Fibroblast of upper back skin (primary cell): ENCODE data around the gene LRIT2.
"Not testable (repeated sequence)": the region's sequence is repeated elsewhere in the genome, so short reads cannot be mapped to it uniquely, and the experiment has no call there.

Experiments
- DNase-seq: peaks from one replicate; pipeline ENCODE4 v3.0.0-alpha.2; 2013

Gene LRIT2

GRCh38 chr10:84204122-84204521 is 21.2 kb downstream of the LRIT2 start:
- no peak for DNase-seq

GRCh38 chr10:84202349-84202748 is 23.0 kb downstream of the LRIT2 start:
- no peak for DNase-seq

GRCh38 chr10:84201682-84202081 is 23.7 kb downstream of the LRIT2 start:
- no peak for DNase-seq

- DNase-seq: no peak
Observed at GRCh38 chr10:84201244-84201606, 24.1 kb downstream of the LRIT2 start.

GRCh38 chr10:84200537-84201243 is 24.7 kb downstream of the LRIT2 start:
- DNase-seq: no peak

GRCh38 chr10:84198206-84198915 is 27.0 kb downstream of the LRIT2 start:
- DNase-seq: no peak

GRCh38 chr10:84197643-84198042 is 27.7 kb downstream of the LRIT2 start:
- no peak for DNase-seq

GRCh38 chr10:84196941-84197340 is 28.4 kb downstream of the LRIT2 start:
- no peak for DNase-seq

- DNase-seq: no peak
Observed at GRCh38 chr10:84196083-84196482, 29.3 kb downstream of the LRIT2 start.

GRCh38 chr10:84195044-84195830 is 30.1 kb downstream of the LRIT2 start:
- DNase-seq: no peak

- no peak for DNase-seq
Observed at GRCh38 chr10:84194424-84195043, 30.8 kb downstream of the LRIT2 start, which contains the start of gene CDHR1. Gene CDHR1 (plus strand): TSS chr10:84194537. CDS start chr10:84194761, 224 bp downstream.

GRCh38 chr10:84193846-84194423 is 31.4 kb downstream of the LRIT2 start:
- DNase-seq: no peak

GRCh38 chr10:84193327-84193726 is 32.0 kb downstream of the LRIT2 start:
- no peak for DNase-seq

- no peak for DNase-seq
Observed at GRCh38 chr10:84191106-84191505, 34.2 kb downstream of the LRIT2 start.

- no peak for DNase-seq
Observed at GRCh38 chr10:84190621-84191020, 34.7 kb downstream of the LRIT2 start.

GRCh38 chr10:84188815-84189214 is 36.5 kb downstream of the LRIT2 start:
- no peak for DNase-seq

- DNase-seq: no peak
Observed at GRCh38 chr10:84185526-84186175, 39.7 kb downstream of the LRIT2 start.

- DNase-seq: no peak
Observed at GRCh38 chr10:84184517-84184916, 40.8 kb downstream of the LRIT2 start.

GRCh38 chr10:84181631-84182030 is 43.7 kb downstream of the LRIT2 start:
- no peak for DNase-seq

GRCh38 chr10:84180386-84180785 is 45.0 kb downstream of the LRIT2 start:
- not testable (repeated sequence) for DNase-seq

GRCh38 chr10:84179059-84179710 is 46.2 kb downstream of the LRIT2 start:
- no peak for DNase-seq

- no peak for DNase-seq
Observed at GRCh38 chr10:84178160-84178609, 47.2 kb downstream of the LRIT2 start.
